Endothelial cell of umbilical vein (primary cell): ENCODE measurements around the gene TRIM3. TPM values are rescaled to one million over a fixed set of nuclear protein-coding genes. Genes with fewer than 3 reads are reported as not detected.

Source experiments
- BruUV-seq: library from RNA; stranded (reverse); fragments of 400-500 nt; replicated peaks from 2 replicates; lab custom pipeline; 2021; lab: Mats Ljungman, UMichigan
- CTCF ChIA-PET: fragments of 300-600, 350-600 bp; sonication (Branson Sonifier 250); formaldehyde crosslinking; loops from one replicate; lab custom pipeline; 2021; ENCODE audit warnings: antibody characterized with exemption, inconsistent platforms; lab: Charles Lee
- POLR2A ChIA-PET: fragments of 300-600, 350-600 bp; sonication (Branson Sonifier 250); formaldehyde crosslinking; loops from one replicate; lab custom pipeline; 2021; ENCODE audit warnings: antibody characterized with exemption, inconsistent platforms; lab: Charles Lee
- DNase-seq: peaks from one replicate; pipeline ENCODE4 v3.0.0-alpha.2; 2011; ENCODE audit warnings: low read depth, low spot score
- FAIRE-seq: peaks from 2 replicates; lab custom pipeline; 2011; peaks lifted over from hg19 to GRCh38; lab: Jason Lieb, UNC
- H2AFZ ChIP-seq: 2 replicates; pipeline ENCODE4 v1.6.0; 2012; ENCODE audit warnings: low read depth, low read length, control low read depth, inconsistent platforms
- H3K27ac ChIP-seq: 2 replicates; pipeline ENCODE4 v1.5.1; 2011; ENCODE audit warnings: low read depth, mild to moderate bottlenecking, control low read depth, low read length, moderate library complexity; ENCODE audit not compliant: insufficient read depth
- H3K27me3 ChIP-seq, 2 experiments: 2 replicates each; pipeline versions ENCODE4 v1.6.0 to v1.6.1; 2011; ENCODE audit warnings: low read length in 2 of 2, mixed read lengths in 1 of 2; ENCODE audit not compliant: control insufficient read depth in 2 of 2, insufficient read depth in 2 of 2
- H3K36me3 ChIP-seq, 2 experiments: 2 replicates in 1 of 2; 3 replicates in 1 of 2; pipeline ENCODE4 v1.5.1; 2011; ENCODE audit warnings: low read length in 2 of 2, mild to moderate bottlenecking in 1 of 2, moderate library complexity in 1 of 2; ENCODE audit not compliant: control insufficient read depth in 2 of 2, insufficient read depth in 2 of 2; ENCODE audit errors: extremely low read depth in 1 of 2
- H3K4me1 ChIP-seq: 3 replicates; pipeline ENCODE4 v1.5.1; 2011; ENCODE audit warnings: mild to moderate bottlenecking, low read length; ENCODE audit not compliant: control insufficient read depth, insufficient read depth; ENCODE audit errors: extremely low read depth
- H3K4me2 ChIP-seq: 2 replicates; pipeline ENCODE4 v1.6.1; 2011; ENCODE audit warnings: low read length, control low read depth, mixed read lengths; ENCODE audit not compliant: insufficient read depth
- H3K4me3 ChIP-seq, 3 experiments: fragments of 200-600 bp in 1 of 3; sonication (generic), shearing (Covaris generic) in 1 of 3; replicated peaks in 1 of 3; 2 replicates each; pipeline ENCODE4 v1.5.1; 2011 to 2016; ENCODE audit warnings: control low read depth in 3 of 3, low read length in 3 of 3, mild to moderate bottlenecking in 2 of 3, inconsistent platforms in 1 of 3, low read depth in 1 of 3, moderate library complexity in 1 of 3; ENCODE audit not compliant: insufficient read depth in 1 of 3
- H3K79me2 ChIP-seq: 2 replicates; pipeline ENCODE4 v1.6.0; 2012; ENCODE audit warnings: low read length, inconsistent platforms; ENCODE audit not compliant: control insufficient read depth, insufficient read depth
- H3K9ac ChIP-seq: replicated peaks from 2 replicates; pipeline ENCODE3; 2011; ENCODE audit warnings: low read length, control low read depth; ENCODE audit not compliant: insufficient read depth; ENCODE audit errors: extremely low read depth
- H3K9me1 ChIP-seq: replicated peaks from 3 replicates; pipeline ENCODE4 v1.6.0; 2011; ENCODE audit warnings: mild to moderate bottlenecking, low read length; ENCODE audit not compliant: control insufficient read depth, insufficient read depth; ENCODE audit errors: extremely low read depth
- H3K9me3 ChIP-seq: replicated peaks from 2 replicates; pipeline ENCODE4 v1.5.1; 2012; ENCODE audit warnings: low read length, inconsistent platforms; ENCODE audit not compliant: control insufficient read depth, insufficient read depth
- H4K20me1 ChIP-seq: replicated peaks from 2 replicates; pipeline ENCODE3; 2011; ENCODE audit warnings: mild to moderate bottlenecking, low read length; ENCODE audit not compliant: control insufficient read depth, insufficient read depth; ENCODE audit errors: extremely low read depth
- CTCF ChIP-seq, 2 donors: IDR thresholded peaks; 1 replicate in 1 of 2; 2 replicates in 1 of 2; pipeline ENCODE4 v1.5.1; 2011; ENCODE audit warnings: low read length in 2 of 2, mild to moderate bottlenecking in 2 of 2, moderate library complexity in 2 of 2, control low read depth in 1 of 2, inconsistent platforms in 1 of 2, low read depth in 1 of 2; ENCODE audit not compliant: insufficient read depth in 1 of 2; ENCODE audit errors: extremely low read depth in 1 of 2
- EZH2 ChIP-seq: IDR thresholded peaks from 2 replicates; pipeline ENCODE4 v1.6.1; 2012; ENCODE audit warnings: borderline replicate concordance, low read depth, mild to moderate bottlenecking, moderate library complexity, low read length, inconsistent platforms; ENCODE audit not compliant: severe bottlenecking
- FOS ChIP-seq: IDR thresholded peaks from 2 replicates; pipeline ENCODE4 v1.6.1; 2011; ENCODE audit warnings: mild to moderate bottlenecking, low read length, moderate library complexity, borderline replicate concordance; ENCODE audit not compliant: insufficient read depth
- GATA2 ChIP-seq: IDR thresholded peaks from 2 replicates; pipeline ENCODE4 v1.7.0; 2011; ENCODE audit warnings: low read depth, mild to moderate bottlenecking, moderate library complexity, mixed read lengths, low read length; ENCODE audit not compliant: insufficient read length, insufficient read depth
- JUN ChIP-seq: IDR thresholded peaks from 2 replicates; pipeline ENCODE4 v1.6.1; 2011; ENCODE audit warnings: borderline replicate concordance, low read depth; ENCODE audit not compliant: insufficient read length, insufficient read depth
- MAX ChIP-seq: IDR thresholded peaks from 2 replicates; pipeline ENCODE4 v1.6.1; 2011; ENCODE audit not compliant: insufficient read depth, insufficient read length
- MYC ChIP-seq: IDR thresholded peaks from one replicate; pipeline ENCODE4 v1.6.1; 2011; ENCODE audit warnings: mild to moderate bottlenecking, low read depth, low read length
- POLR2A ChIP-seq: IDR thresholded peaks from 2 replicates; pipeline ENCODE4 v1.6.1; 2012; ENCODE audit warnings: low read depth, mild to moderate bottlenecking, control low read depth, low read length
- POLR2AphosphoS5 ChIP-seq: IDR thresholded peaks from 2 replicates; pipeline ENCODE4 v1.6.1; 2012; ENCODE audit warnings: low read depth, mild to moderate bottlenecking, control low read depth, low read length, moderate library complexity; ENCODE audit not compliant: insufficient read depth
- dilution Hi-C: fragments of 300-500 bp; cut with MboI; formaldehyde crosslinking; loops from one replicate; pipeline ENCODE4 v1.15.0; 2019; ENCODE audit warnings: low sequenced_read_pairs; ENCODE audit not compliant: extremely low pct_ligation_motif_present
- intact Hi-C: fragments of 100-400 bp; cut with micrococcal nuclease; formaldehyde crosslinking; loops from one replicate; pipeline ENCODE4 v1.10.0; 2022
- polyA plus RNA-seq, 4 experiments: library from polyadenylated mRNA; depleted of rRNA in 3 of 4; stranded (reverse) in 3 of 4; unstranded in 1 of 4; fragments of >200 nt; gene quantifications; 2 replicates each; pipeline versions ENCODE4 v1.2.1 to v1.2.3, GENCODE V29; 2011 to 2012; ENCODE audit warnings: missing spikeins in 1 of 4
- total RNA-seq: library from RNA; stranded (reverse); gene quantifications from 2 replicates; pipeline ENCODE4 v1.2.3, GENCODE V29; 2021

The TRIM3 gene
- total and polyA plus RNA-seq, 2 donors (not counting 3 experiments of a cell fraction or from before 2014, with no cell fraction given): 21.8 to 29.2 TPM

- FAIRE-seq: no peak
- H3K4me1 ChIP-seq: no peaks in the 10 kb centered on the region
- TF ChIP-seq POLR2AphosphoS5 (no peak), CTCF (IDR thresholded peaks at IDR 0.05; ENCODE audit: extremely low read depth in 1 of 2, insufficient read depth in 1 of 2, low read depth in 1 of 2, low read length in 2 of 2) (no peak), POLR2A (no peak), FOS (no peak), GATA2 (no peak), EZH2 (no peak), JUN (no peak), MAX (no peak), MYC (no peak)
- intact Hi-C loops: no loop called here
- H3K79me2 ChIP-seq: no peaks in the 10 kb centered on the region
- ChIA-PET POLR2A (no interaction called here), CTCF (interaction anchor here (1.0 kb wide), 1 partner anchor 37 kb away, joined by 4 read pairs; no protein-coding TSS in a partner anchor)
- no peak overlapping the region for H3K27ac ChIP-seq
- dilution Hi-C loops: no loop called here
- no peaks in the 10 kb centered on the region for H3K9me3 ChIP-seq
- no peak for DNase-seq
- H4K20me1 ChIP-seq: no peaks in the 10 kb centered on the region
- no peaks in the 10 kb centered on the region for H3K9me1 ChIP-seq
- no peak overlapping the region for H3K4me3 ChIP-seq
- peaks cover 2 to 10% of the 10 kb centered on the region in 2 experiments for H3K36me3 ChIP-seq
- no peak overlapping the region for H3K4me2 ChIP-seq
- BruUV-seq: no TSS peak
- no peak overlapping the region for H2AFZ ChIP-seq
- H3K27me3 ChIP-seq: no peaks in the 10 kb centered on the region
- no peak overlapping the region for H3K9ac ChIP-seq
Measured at GRCh38 chr11:6406370-6406769, 67.4 kb downstream of the TRIM3 start.
